HCT116 (cell line): ENCODE data around the gene ARHGEF37. TPM values are rescaled to one million over a fixed set of nuclear protein-coding genes. Genes with fewer than 3 reads are reported as not detected.

Experiments used
- ATAC-seq: fragments of 200-7000 bp; cut with Tn5 transposase; 2 replicates; pipeline ENCODE4 v1.9.1; 2020; ENCODE audit warnings: mild to moderate bottlenecking, moderate library complexity
- BruUV-seq: library from RNA; stranded (reverse); fragments of 400-500 nt; replicated peaks from 2 replicates; lab custom pipeline; 2021; lab: Mats Ljungman, UMichigan
- CTCF ChIA-PET: fragments of 300-600 bp; sonication (Branson Sonifier 250); formaldehyde crosslinking; loops from one replicate; lab custom pipeline; 2021; ENCODE audit warnings: antibody characterized with exemption; lab: Charles Lee
- POLR2A ChIA-PET: fragments of 300-600, 350-600 bp; sonication (Branson Sonifier 250); formaldehyde crosslinking; loops from one replicate; lab custom pipeline; 2021; ENCODE audit warnings: antibody characterized with exemption; lab: Charles Lee
- RAD21 ChIA-PET, 2 experiments: fragments of 300-600 bp; sonication (Branson Sonifier 250); formaldehyde crosslinking; loops; one replicate each; lab custom pipeline; 2023; ENCODE audit warnings: low total read pairs in 2 of 2; ENCODE audit not compliant: uncharacterized antibody in 2 of 2, unreplicated experiment in 2 of 2, low non-redundant PET in 1 of 2; lab: Charles Lee
- DNase-seq: peaks from one replicate; pipeline ENCODE4 v3.0.0-alpha.2; 2010; ENCODE audit warnings: low read depth, low spot score
- H2AFZ ChIP-seq: fragments of 200-600 bp; shearing (Covaris generic), sonication (generic); 2 replicates; pipeline ENCODE4 v1.6.1; 2017; ENCODE audit warnings: low read depth, mixed run types, mixed read lengths, antibody characterized with exemption, low read length; ENCODE audit not compliant: poor library complexity, severe bottlenecking
- H3K27ac ChIP-seq: 2 replicates; pipeline ENCODE4 v1.5.1; 2012; ENCODE audit warnings: low read depth, low read length
- H3K27me3 ChIP-seq: fragments of 200-600 bp; sonication (generic); 2 replicates; pipeline ENCODE4 v1.6.1; 2016; ENCODE audit warnings: mixed run types, low read length, mixed read lengths; ENCODE audit not compliant: insufficient read depth
- H3K36me3 ChIP-seq, 2 experiments: fragments of 200-500 bp in 1 of 2; fragments of 200-600 bp in 1 of 2; sonication (Bioruptor generic) in 1 of 2; sonication (generic) in 1 of 2; 2 replicates each; pipeline versions ENCODE4 v1.5.1 to v1.6.1; 2014 to 2016; ENCODE audit warnings: low read length in 2 of 2, inconsistent platforms in 1 of 2, mixed read lengths in 1 of 2, mixed run types in 1 of 2; ENCODE audit not compliant: insufficient read depth in 2 of 2, control insufficient read depth in 1 of 2
- H3K4me1 ChIP-seq, 2 experiments: fragments of 200-600 bp in 1 of 2; sonication (generic) in 1 of 2; 2 replicates each; pipeline versions ENCODE4 v1.5.1 to v1.6.1; 2012 to 2017; ENCODE audit warnings: low read length in 2 of 2, inconsistent platforms in 1 of 2, mild to moderate bottlenecking in 1 of 2, mixed read lengths in 1 of 2, mixed run types in 1 of 2, moderate library complexity in 1 of 2; ENCODE audit not compliant: insufficient read depth in 2 of 2, control insufficient read depth in 1 of 2
- H3K4me2 ChIP-seq: fragments of 200-600 bp; sonication (generic); 2 replicates; pipeline ENCODE4 v1.6.1; 2017; ENCODE audit warnings: mixed run types, low read length, mixed read lengths
- H3K4me3 ChIP-seq, 2 experiments: fragments of 200-600 bp in 1 of 2; sonication (generic) in 1 of 2; replicated peaks in 1 of 2; 2 replicates each; pipeline ENCODE4 v1.5.1; 2011 to 2016; ENCODE audit warnings: low read length in 2 of 2, control low read depth in 1 of 2, low read depth in 1 of 2, mild to moderate bottlenecking in 1 of 2, mixed read lengths in 1 of 2, mixed run types in 1 of 2
- H3K79me2 ChIP-seq: fragments of 200-600 bp; sonication (generic); 2 replicates; pipeline ENCODE4 v1.6.1; 2017; ENCODE audit warnings: mild to moderate bottlenecking, mixed run types, low read length, moderate library complexity, mixed read lengths; ENCODE audit not compliant: insufficient read depth
- H3K9ac ChIP-seq: fragments of 200-600 bp; sonication (generic); 2 replicates; pipeline ENCODE4 v1.6.1; 2016; ENCODE audit warnings: low read length, mixed read lengths
- H3K9me2 ChIP-seq: fragments of 200-600 bp; sonication (generic), shearing (Covaris generic); 2 replicates; pipeline ENCODE4 v1.6.1; 2017; ENCODE audit warnings: mixed run types, mild to moderate bottlenecking, moderate library complexity; ENCODE audit not compliant: insufficient read depth
- H3K9me3 ChIP-seq, 2 experiments: fragments of 200-500 bp in 1 of 2; fragments of 200-600 bp in 1 of 2; sonication (Bioruptor generic) in 1 of 2; sonication (generic) in 1 of 2; 2 replicates each; pipeline ENCODE4 v1.6.1; 2014 to 2017; ENCODE audit warnings: low read length in 2 of 2, mixed read lengths in 2 of 2, inconsistent platforms in 1 of 2, low read depth in 1 of 2, mild to moderate bottlenecking in 1 of 2, mixed run types in 1 of 2, moderate library complexity in 1 of 2; ENCODE audit not compliant: control insufficient read depth in 1 of 2, insufficient read depth in 1 of 2
- H4K20me1 ChIP-seq: fragments of 200-600 bp; sonication (generic), shearing (Covaris generic); 2 replicates; pipeline ENCODE4 v1.6.1; 2017; ENCODE audit warnings: mixed run types, mild to moderate bottlenecking, moderate library complexity; ENCODE audit not compliant: insufficient read depth
- CEBPB ChIP-seq: IDR thresholded peaks from 2 replicates; pipeline ENCODE4 v1.6.1; 2012; ENCODE audit warnings: low read depth
- EZH2 ChIP-seq: fragments of 200-600 bp; sonication (generic); IDR thresholded peaks from 2 replicates; pipeline ENCODE4 v1.6.1; 2017; ENCODE audit warnings: antibody characterized with exemption, mixed run types
- POLR2A ChIP-seq: IDR thresholded peaks from 2 replicates; pipeline ENCODE4 v1.7.0; 2011; ENCODE audit warnings: borderline replicate concordance; ENCODE audit not compliant: insufficient read depth, insufficient read length; ENCODE audit errors: extremely low read depth
- POLR2AphosphoS5 ChIP-seq: IDR thresholded peaks from 2 replicates; pipeline ENCODE4 v1.6.1; 2011; ENCODE audit warnings: mild to moderate bottlenecking, low read depth, low read length, moderate library complexity
- intact Hi-C: fragments of 100-400 bp; cut with micrococcal nuclease; formaldehyde crosslinking; loops from 2 replicates; pipeline ENCODE4 v1.10.0; 2022
- total RNA-seq: library from RNA; stranded (reverse); gene quantifications from one replicate; pipeline ENCODE4 v1.2.1, GENCODE V29; 2021; ENCODE audit not compliant: unreplicated experiment
- TF ChIP-seq, protein P1 (sequence below): IDR thresholded peaks from 2 replicates; pipeline ENCODE4 v1.6.1; 2012; ENCODE audit warnings: low read depth

ARHGEF37 gene
- total RNA-seq, 1 experiment from 2014 or later: 7.0 TPM

DNA sequence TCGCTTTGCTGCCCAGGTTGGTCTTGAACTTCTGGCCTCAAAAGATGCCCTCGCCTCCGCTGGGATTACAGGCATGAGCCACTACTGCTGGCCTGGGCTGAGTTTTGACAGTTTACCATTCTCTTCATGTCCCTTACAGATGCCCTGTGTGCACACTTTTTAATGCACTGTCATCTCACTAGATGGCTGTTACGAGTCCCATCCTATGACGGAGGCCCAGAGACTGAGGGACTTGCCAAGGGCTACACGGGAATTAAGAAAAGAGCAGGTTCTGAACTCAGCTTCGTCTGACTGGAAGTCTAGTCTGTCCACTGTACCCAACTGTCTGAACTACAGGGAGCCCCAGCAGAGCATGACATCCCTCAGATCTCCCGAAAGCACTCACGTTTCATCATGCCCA lies 63.9 kb downstream of the ARHGEF37 start:
- Histone ChIP-seq H3K9me3 (no peaks in the 10 kb centered on the region), H3K27ac (no peak overlapping the region), H3K4me2 (no peak overlapping the region), H3K9me2 (no peaks in the 10 kb centered on the region), H2AFZ (no peak overlapping the region), H4K20me1 (no peaks in the 10 kb centered on the region), H3K9ac (no peak overlapping the region), H3K36me3 (no peaks in the 10 kb centered on the region), H3K4me3 (no peak overlapping the region), H3K4me1 (peaks cover 0 to 9% of the 10 kb centered on the region in 2 experiments; a peak in 2 of 4 replicates), H3K27me3 (no peaks in the 10 kb centered on the region), H3K79me2 (no peaks in the 10 kb centered on the region)
- DNase-seq: no peak
- no peak for TF ChIP-seq EZH2
- no peak for TF ChIP-seq POLR2AphosphoS5
- TF ChIP-seq CEBPB: no peak
- TF ChIP-seq, protein P1, sequence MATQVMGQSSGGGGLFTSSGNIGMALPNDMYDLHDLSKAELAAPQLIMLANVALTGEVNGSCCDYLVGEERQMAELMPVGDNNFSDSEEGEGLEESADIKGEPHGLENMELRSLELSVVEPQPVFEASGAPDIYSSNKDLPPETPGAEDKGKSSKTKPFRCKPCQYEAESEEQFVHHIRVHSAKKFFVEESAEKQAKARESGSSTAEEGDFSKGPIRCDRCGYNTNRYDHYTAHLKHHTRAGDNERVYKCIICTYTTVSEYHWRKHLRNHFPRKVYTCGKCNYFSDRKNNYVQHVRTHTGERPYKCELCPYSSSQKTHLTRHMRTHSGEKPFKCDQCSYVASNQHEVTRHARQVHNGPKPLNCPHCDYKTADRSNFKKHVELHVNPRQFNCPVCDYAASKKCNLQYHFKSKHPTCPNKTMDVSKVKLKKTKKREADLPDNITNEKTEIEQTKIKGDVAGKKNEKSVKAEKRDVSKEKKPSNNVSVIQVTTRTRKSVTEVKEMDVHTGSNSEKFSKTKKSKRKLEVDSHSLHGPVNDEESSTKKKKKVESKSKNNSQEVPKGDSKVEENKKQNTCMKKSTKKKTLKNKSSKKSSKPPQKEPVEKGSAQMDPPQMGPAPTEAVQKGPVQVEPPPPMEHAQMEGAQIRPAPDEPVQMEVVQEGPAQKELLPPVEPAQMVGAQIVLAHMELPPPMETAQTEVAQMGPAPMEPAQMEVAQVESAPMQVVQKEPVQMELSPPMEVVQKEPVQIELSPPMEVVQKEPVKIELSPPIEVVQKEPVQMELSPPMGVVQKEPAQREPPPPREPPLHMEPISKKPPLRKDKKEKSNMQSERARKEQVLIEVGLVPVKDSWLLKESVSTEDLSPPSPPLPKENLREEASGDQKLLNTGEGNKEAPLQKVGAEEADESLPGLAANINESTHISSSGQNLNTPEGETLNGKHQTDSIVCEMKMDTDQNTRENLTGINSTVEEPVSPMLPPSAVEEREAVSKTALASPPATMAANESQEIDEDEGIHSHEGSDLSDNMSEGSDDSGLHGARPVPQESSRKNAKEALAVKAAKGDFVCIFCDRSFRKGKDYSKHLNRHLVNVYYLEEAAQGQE: no peak
- TF ChIP-seq POLR2A: no peak
- no peak for ATAC-seq
- CTCF ChIA-PET: no interaction called here
- intact Hi-C loops: no loop called here
- RAD21 ChIA-PET: no interaction called here
- no TSS peak for BruUV-seq
- POLR2A ChIA-PET: no interaction called here

DNA sequence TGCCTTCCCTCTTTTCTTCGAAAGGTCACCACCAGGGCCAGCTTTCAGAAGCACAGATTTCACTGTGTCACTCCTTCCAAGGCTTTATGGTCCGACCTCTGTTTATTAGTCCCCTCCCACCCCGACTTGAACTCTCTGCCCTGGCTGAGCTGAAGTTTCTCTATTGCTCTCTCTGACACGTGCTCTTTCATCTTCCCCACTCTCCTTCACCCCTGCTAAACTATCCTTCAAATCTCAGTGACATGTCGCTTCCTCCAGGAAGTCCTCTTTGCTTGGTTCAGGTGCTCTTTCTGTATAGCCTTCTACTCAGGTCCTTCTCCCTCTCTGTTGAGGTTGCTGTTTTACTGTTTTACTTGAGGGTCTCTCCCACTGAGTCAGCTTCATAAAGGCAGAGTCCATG lies 64.4 kb downstream of the ARHGEF37 start:
- Histone ChIP-seq H3K9me2 (no peaks in the 10 kb centered on the region), H2AFZ (no peak overlapping the region), H3K4me2 (no peak overlapping the region), H3K4me3 (no peak overlapping the region), H3K4me1 (peaks cover 0 to 9% of the 10 kb centered on the region in 2 experiments; a peak in 2 of 4 replicates), H4K20me1 (no peaks in the 10 kb centered on the region), H3K79me2 (no peaks in the 10 kb centered on the region), H3K27ac (no peak overlapping the region), H3K9ac (no peak overlapping the region), H3K36me3 (no peaks in the 10 kb centered on the region), H3K9me3 (no peaks in the 10 kb centered on the region), H3K27me3 (no peaks in the 10 kb centered on the region)
- ATAC-seq (no peak), DNase-seq (no peak)
- TF ChIP-seq, protein P1: no peak
- intact Hi-C loops: no loop called here
- CTCF ChIA-PET: interaction anchor here (0.9 kb wide), 1 partner anchor 9 kb away, joined by 3 read pairs; no protein-coding TSS in a partner anchor
- no TSS peak for BruUV-seq
- RAD21 ChIA-PET: no interaction called here
- POLR2A ChIA-PET: no interaction called here
